ENCODE data around the gene AP2B1.

DNA sequence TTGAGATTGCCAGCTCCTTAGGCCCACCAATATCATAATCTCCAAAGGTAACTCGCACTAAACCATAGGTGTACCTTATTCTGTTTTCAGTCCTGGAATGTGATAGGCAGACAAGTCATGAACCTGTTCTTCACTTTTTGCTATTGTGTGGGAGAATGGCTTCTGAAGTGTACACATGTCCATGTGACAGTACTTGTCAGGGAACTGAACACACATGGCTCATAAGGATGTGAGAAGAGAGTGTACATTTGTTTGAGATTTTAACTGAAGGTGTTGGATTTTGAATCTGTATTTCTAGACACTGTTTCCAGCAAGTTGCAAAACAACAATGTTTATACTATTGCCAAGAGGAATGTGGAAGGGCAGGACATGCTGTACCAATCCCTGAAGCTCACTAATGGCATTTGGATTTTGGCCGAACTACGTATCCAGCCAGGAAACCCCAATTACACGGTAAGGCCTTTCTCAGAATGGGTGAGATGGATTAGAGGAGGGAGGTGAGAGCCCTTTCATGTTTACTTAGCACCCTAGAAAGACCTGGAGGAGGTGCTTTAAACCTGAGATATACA is 129.9 kb downstream of the AP2B1 start:
- TF ChIP-seq POLR2AphosphoS5 (IDR thresholded peaks at IDR 0.05; ENCODE audit: low read depth, low read length): no peak
- no peak for TF ChIP-seq EGR1 (IDR thresholded peaks at IDR 0.05; ENCODE audit: low read depth)
- TF ChIP-seq, protein P1, sequence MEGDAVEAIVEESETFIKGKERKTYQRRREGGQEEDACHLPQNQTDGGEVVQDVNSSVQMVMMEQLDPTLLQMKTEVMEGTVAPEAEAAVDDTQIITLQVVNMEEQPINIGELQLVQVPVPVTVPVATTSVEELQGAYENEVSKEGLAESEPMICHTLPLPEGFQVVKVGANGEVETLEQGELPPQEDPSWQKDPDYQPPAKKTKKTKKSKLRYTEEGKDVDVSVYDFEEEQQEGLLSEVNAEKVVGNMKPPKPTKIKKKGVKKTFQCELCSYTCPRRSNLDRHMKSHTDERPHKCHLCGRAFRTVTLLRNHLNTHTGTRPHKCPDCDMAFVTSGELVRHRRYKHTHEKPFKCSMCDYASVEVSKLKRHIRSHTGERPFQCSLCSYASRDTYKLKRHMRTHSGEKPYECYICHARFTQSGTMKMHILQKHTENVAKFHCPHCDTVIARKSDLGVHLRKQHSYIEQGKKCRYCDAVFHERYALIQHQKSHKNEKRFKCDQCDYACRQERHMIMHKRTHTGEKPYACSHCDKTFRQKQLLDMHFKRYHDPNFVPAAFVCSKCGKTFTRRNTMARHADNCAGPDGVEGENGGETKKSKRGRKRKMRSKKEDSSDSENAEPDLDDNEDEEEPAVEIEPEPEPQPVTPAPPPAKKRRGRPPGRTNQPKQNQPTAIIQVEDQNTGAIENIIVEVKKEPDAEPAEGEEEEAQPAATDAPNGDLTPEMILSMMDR (IDR thresholded peaks at IDR 0.05 in 2 of 3, conservative IDR thresholded peaks at IDR 0.05 in 1 of 3; ENCODE audit: borderline replicate concordance in 1 of 3, insufficient read depth in 1 of 3, low read depth in 2 of 3, low read length in 2 of 3): no peak
- TF ChIP-seq ZNF274 (IDR thresholded peaks at IDR 0.05; ENCODE audit: low read depth, low read length): no peak
- TF ChIP-seq POLR2A (IDR thresholded peaks at IDR 0.05; ENCODE audit: borderline replicate concordance, extremely low read depth, insufficient read depth, insufficient read length): no peak
- TF ChIP-seq, protein P2, sequence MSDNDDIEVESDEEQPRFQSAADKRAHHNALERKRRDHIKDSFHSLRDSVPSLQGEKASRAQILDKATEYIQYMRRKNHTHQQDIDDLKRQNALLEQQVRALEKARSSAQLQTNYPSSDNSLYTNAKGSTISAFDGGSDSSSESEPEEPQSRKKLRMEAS (IDR thresholded peaks at IDR 0.05): no peak
- TF ChIP-seq, protein P3, sequence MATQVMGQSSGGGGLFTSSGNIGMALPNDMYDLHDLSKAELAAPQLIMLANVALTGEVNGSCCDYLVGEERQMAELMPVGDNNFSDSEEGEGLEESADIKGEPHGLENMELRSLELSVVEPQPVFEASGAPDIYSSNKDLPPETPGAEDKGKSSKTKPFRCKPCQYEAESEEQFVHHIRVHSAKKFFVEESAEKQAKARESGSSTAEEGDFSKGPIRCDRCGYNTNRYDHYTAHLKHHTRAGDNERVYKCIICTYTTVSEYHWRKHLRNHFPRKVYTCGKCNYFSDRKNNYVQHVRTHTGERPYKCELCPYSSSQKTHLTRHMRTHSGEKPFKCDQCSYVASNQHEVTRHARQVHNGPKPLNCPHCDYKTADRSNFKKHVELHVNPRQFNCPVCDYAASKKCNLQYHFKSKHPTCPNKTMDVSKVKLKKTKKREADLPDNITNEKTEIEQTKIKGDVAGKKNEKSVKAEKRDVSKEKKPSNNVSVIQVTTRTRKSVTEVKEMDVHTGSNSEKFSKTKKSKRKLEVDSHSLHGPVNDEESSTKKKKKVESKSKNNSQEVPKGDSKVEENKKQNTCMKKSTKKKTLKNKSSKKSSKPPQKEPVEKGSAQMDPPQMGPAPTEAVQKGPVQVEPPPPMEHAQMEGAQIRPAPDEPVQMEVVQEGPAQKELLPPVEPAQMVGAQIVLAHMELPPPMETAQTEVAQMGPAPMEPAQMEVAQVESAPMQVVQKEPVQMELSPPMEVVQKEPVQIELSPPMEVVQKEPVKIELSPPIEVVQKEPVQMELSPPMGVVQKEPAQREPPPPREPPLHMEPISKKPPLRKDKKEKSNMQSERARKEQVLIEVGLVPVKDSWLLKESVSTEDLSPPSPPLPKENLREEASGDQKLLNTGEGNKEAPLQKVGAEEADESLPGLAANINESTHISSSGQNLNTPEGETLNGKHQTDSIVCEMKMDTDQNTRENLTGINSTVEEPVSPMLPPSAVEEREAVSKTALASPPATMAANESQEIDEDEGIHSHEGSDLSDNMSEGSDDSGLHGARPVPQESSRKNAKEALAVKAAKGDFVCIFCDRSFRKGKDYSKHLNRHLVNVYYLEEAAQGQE (IDR thresholded peaks at IDR 0.05; ENCODE audit: low read depth): no peak
- no peak for TF ChIP-seq ELF1 (IDR thresholded peaks at IDR 0.05; ENCODE audit: borderline replicate concordance, low read depth)
- no peak for TF ChIP-seq SIN3A (IDR thresholded peaks at IDR 0.05; ENCODE audit: low read depth)
- no peak for TF ChIP-seq YY1 (IDR thresholded peaks at IDR 0.05; ENCODE audit: extremely low read depth, insufficient replicate concordance, low read depth, low read length)
- no peak for TF ChIP-seq CBX3 (IDR thresholded peaks at IDR 0.05; ENCODE audit: low read depth)
- TF ChIP-seq, protein P4, sequence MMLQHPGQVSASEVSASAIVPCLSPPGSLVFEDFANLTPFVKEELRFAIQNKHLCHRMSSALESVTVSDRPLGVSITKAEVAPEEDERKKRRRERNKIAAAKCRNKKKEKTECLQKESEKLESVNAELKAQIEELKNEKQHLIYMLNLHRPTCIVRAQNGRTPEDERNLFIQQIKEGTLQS (IDR thresholded peaks at IDR 0.05): no peak
